IPS-20b (cell line): ENCODE data around the gene FGD6.
"Not testable (repeated sequence)": the region's sequence is repeated elsewhere in the genome, so short reads cannot be mapped to it uniquely, and the experiment has no call there.

Experiments
- H3K27ac ChIP-seq: one replicate; pipeline ENCODE4 v1.5.1; 2013; ENCODE audit warnings: low read length
- H3K27me3 ChIP-seq: 2 replicates; pipeline ENCODE4 v1.6.1; 2013; ENCODE audit warnings: mild to moderate bottlenecking, low read length, inconsistent platforms; ENCODE audit not compliant: insufficient read depth
- H3K36me3 ChIP-seq: 2 replicates; pipeline ENCODE4 v1.6.1; 2013; ENCODE audit warnings: low read depth, mild to moderate bottlenecking, inconsistent platforms, low read length, moderate library complexity; ENCODE audit not compliant: insufficient read depth
- H3K4me1 ChIP-seq: 2 replicates; pipeline ENCODE4 v1.6.1; 2013; ENCODE audit warnings: mild to moderate bottlenecking, control low read depth, inconsistent platforms, low read length, moderate library complexity; ENCODE audit not compliant: insufficient read depth
- H3K4me3 ChIP-seq: 2 replicates; pipeline ENCODE4 v1.5.1; 2013; ENCODE audit warnings: mild to moderate bottlenecking, low read length, inconsistent platforms
- H3K9ac ChIP-seq: 2 replicates; pipeline ENCODE4 v1.6.1; 2013; ENCODE audit warnings: low read depth, mild to moderate bottlenecking, inconsistent platforms, low read length, moderate library complexity
- H3K9me3 ChIP-seq: 2 replicates; pipeline ENCODE4 v1.6.1; 2013; ENCODE audit warnings: mild to moderate bottlenecking, low read depth, low read length, inconsistent platforms; ENCODE audit not compliant: insufficient read depth

FGD6 gene

GRCh38 chr12:95248095-95248494 lies 30.8 kb upstream of the FGD6 start:
- peaks cover 15% of the 10 kb centered on the region for H3K36me3 ChIP-seq
- no peaks in the 10 kb centered on the region for H3K9me3 ChIP-seq
- no peaks in the 10 kb centered on the region for H3K27me3 ChIP-seq
- no peak overlapping the region for H3K4me3 ChIP-seq
- peaks cover 5% of the 10 kb centered on the region; the same call in 1 of the 2 replicates for H3K4me1 ChIP-seq
- no peak overlapping the region for H3K27ac ChIP-seq
- no peak overlapping the region for H3K9ac ChIP-seq

GRCh38 chr12:95244350-95244749 lies 27.1 kb upstream of the FGD6 start:
- no peaks in the 10 kb centered on the region for H3K27me3 ChIP-seq
- peaks cover 3% of the 10 kb centered on the region; the same call in 1 of the 2 replicates for H3K4me1 ChIP-seq
- H3K9ac ChIP-seq, result no peak overlapping the region
- H3K9me3 ChIP-seq, result no peaks in the 10 kb centered on the region
- peaks cover 19% of the 10 kb centered on the region; the same call in 1 of the 2 replicates for H3K36me3 ChIP-seq
- H3K4me3 ChIP-seq, result no peak overlapping the region
- no peak overlapping the region for H3K27ac ChIP-seq

- no peak overlapping the region for H3K27ac ChIP-seq
- H3K36me3 ChIP-seq, result peaks cover 19% of the 10 kb centered on the region; the same call in 1 of the 2 replicates
- no peak overlapping the region for H3K9ac ChIP-seq
- no peaks in the 10 kb centered on the region for H3K27me3 ChIP-seq
- no peaks in the 10 kb centered on the region for H3K4me1 ChIP-seq
- no peaks in the 10 kb centered on the region for H3K9me3 ChIP-seq
- no peak overlapping the region for H3K4me3 ChIP-seq
Measured at GRCh38 chr12:95243497-95244183, 26.4 kb upstream of the FGD6 start.

DNA sequence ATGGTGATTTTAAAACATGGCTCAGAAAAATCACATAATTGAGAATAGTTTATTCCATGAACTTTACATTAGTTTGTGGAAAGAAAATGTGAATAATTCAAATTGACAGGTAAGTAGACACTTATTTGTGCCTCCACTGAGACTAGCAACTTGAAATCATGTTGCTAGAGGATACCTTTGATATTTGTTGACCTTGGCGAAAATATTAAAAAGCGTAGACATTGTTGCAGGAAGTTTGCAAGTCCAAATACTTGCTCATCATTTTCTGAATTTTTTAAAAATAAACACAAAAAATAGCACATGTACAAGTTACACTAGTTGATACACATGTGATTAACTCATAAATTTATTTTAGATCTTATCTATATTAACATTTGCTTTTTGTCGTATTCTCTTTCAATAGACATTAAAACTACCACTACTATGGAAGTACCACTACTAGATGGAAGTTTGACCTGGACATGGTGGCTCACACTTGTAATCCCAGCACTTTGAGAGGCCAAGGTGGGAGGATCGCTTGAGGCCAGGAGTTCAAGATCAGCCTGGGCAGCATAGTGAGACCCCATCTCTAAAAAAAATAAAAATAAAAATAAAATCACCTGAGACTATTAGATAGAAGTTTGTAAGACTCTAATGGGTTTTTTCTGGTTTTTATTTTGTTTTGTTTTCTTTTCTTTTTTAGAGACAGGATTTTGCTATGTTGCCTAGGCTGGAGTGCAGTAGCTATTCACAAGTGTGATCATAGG lies 24.7 kb upstream of the FGD6 start:
- H3K4me1 ChIP-seq, result no peaks in the 10 kb centered on the region
- H3K9ac ChIP-seq, result no peak overlapping the region
- H3K27me3 ChIP-seq, result no peaks in the 10 kb centered on the region
- H3K27ac ChIP-seq, result no peak overlapping the region
- peaks cover 19% of the 10 kb centered on the region; the same call in 1 of the 2 replicates for H3K36me3 ChIP-seq
- no peak overlapping the region for H3K4me3 ChIP-seq
- no peaks in the 10 kb centered on the region for H3K9me3 ChIP-seq

GRCh38 chr12:95241138-95241537 lies 23.9 kb upstream of the FGD6 start:
- H3K9me3 ChIP-seq, H3K27ac ChIP-seq, H3K4me1 ChIP-seq, H3K4me3 ChIP-seq, H3K9ac ChIP-seq, H3K27me3 ChIP-seq: not testable (repeated sequence)
- peaks cover 19% of the 10 kb centered on the region; the same call in 1 of the 2 replicates for H3K36me3 ChIP-seq

DNA sequence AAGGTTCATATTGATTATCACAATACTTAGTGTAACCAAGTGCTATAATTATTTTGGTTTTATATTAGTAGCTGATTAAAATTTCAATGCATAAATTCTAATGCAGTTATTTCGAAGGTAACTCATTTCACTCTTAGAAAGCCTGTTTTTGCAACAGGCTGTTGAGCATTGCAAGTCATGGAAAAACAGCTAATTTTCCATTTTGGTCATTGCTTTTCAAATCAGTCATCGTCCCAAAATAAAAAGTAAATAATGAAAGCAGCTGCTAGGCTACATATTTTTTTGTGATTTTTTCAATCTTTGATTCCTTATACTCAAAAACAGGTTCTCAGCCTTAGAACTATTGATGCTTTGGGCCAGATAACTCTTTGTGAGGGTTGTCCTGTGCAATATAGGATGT lies 23.3 kb upstream of the FGD6 start:
- H3K27me3 ChIP-seq, result no peaks in the 10 kb centered on the region
- H3K27ac ChIP-seq, result no peak overlapping the region
- H3K36me3 ChIP-seq, result peaks cover 19% of the 10 kb centered on the region; the same call in 1 of the 2 replicates
- H3K4me3 ChIP-seq, result no peak overlapping the region
- H3K4me1 ChIP-seq, result no peaks in the 10 kb centered on the region
- H3K9me3 ChIP-seq, result no peaks in the 10 kb centered on the region
- H3K9ac ChIP-seq, result no peak overlapping the region

- not testable (repeated sequence) for H3K4me1 ChIP-seq, H3K9ac ChIP-seq, H3K4me3 ChIP-seq, H3K27me3 ChIP-seq, H3K9me3 ChIP-seq, H3K27ac ChIP-seq
- H3K36me3 ChIP-seq, result peaks cover 19% of the 10 kb centered on the region; the same call in 1 of the 2 replicates
Measured at GRCh38 chr12:95239835-95240234, 22.6 kb upstream of the FGD6 start.

- no peak overlapping the region for H3K27ac ChIP-seq
- no peaks in the 10 kb centered on the region for H3K4me1 ChIP-seq
- no peak overlapping the region for H3K4me3 ChIP-seq
- no peaks in the 10 kb centered on the region for H3K9me3 ChIP-seq
- no peaks in the 10 kb centered on the region for H3K27me3 ChIP-seq
- H3K9ac ChIP-seq, result no peak overlapping the region
- H3K36me3 ChIP-seq, result peaks cover 21% of the 10 kb centered on the region; the same call in 1 of the 2 replicates
Measured at GRCh38 chr12:95239216-95239615, 21.9 kb upstream of the FGD6 start.

GRCh38 chr12:95238150-95238549 lies 20.9 kb upstream of the FGD6 start:
- no peak overlapping the region for H3K27ac ChIP-seq

DNA sequence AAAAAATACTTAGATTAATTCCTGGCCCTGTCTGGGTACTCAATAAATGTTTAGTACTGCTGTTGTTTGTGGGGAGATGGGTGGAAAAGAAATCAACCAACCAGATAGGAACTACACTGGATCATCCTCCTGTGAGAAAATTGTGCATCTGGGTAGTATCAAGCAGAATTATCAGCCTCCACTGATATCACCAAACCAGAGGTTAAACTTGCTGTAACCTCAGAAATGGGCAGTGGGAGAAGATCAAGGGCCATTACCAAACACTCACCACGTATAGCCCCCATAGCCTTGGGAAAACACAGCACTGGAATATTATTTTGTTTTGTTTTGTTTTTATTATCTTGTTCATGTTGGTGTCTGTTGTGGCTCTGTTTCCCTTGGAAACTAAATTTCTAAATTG lies 20.0 kb upstream of the FGD6 start:
- no peak overlapping the region for H3K27ac ChIP-seq
- no peaks in the 10 kb centered on the region for H3K4me1 ChIP-seq
- peaks cover 14% of the 10 kb centered on the region; the same call in 1 of the 2 replicates for H3K36me3 ChIP-seq
- H3K9ac ChIP-seq, result no peak overlapping the region
- no peak overlapping the region for H3K4me3 ChIP-seq
- H3K9me3 ChIP-seq, result no peaks in the 10 kb centered on the region
- no peaks in the 10 kb centered on the region for H3K27me3 ChIP-seq

More at GRCh38 chr12:95238150-95238549, 20.9 kb upstream of the FGD6 start:
- Histone ChIP-seq H3K9me3 (no peaks in the 10 kb centered on the region), H3K4me3 (no peak overlapping the region), H3K27me3 (no peaks in the 10 kb centered on the region), H3K36me3 (peaks cover 22% of the 10 kb centered on the region; the same call in 1 of the 2 replicates), H3K9ac (no peak overlapping the region), H3K4me1 (no peaks in the 10 kb centered on the region)

DNA sequence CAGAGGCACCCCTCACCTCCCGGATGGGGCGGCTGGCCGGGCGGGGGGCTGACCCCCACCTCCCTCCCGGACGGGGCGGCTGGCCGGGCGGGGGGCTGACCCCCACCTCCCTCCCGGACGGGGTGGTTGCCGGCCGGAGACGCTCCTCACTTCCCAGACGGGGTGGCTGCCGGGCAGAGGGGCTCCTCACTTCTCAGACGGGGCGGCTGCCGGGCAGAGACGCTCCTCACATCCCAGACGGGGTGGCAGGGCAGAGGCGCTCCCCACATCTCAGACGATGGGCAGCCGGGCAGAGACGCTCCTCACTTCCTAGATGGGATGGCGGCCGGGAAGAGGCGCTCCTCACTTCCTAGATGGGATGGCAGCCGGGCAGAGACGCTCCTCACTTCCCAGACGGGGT lies 18.4 kb upstream of the FGD6 start:
- not testable (repeated sequence) for H3K36me3 ChIP-seq, H3K4me3 ChIP-seq, H3K27ac ChIP-seq, H3K9me3 ChIP-seq, H3K27me3 ChIP-seq, H3K4me1 ChIP-seq, H3K9ac ChIP-seq

GRCh38 chr12:95234187-95234586 lies 16.9 kb upstream of the FGD6 start:
- not testable (repeated sequence) for H3K4me3 ChIP-seq, H3K27me3 ChIP-seq, H3K9me3 ChIP-seq, H3K9ac ChIP-seq, H3K27ac ChIP-seq, H3K36me3 ChIP-seq, H3K4me1 ChIP-seq
